HL-60 (cell line): Measurements from ENCODE around the gene BCAR3.

ENCODE experiments used
- DNase-seq, 2 experiments: peaks; one replicate each; pipeline ENCODE4 v3.0.0-alpha.2; 2010 to 2020; ENCODE audit warnings: low read depth in 1 of 2, low spot score in 1 of 2
- H3K27ac ChIP-seq: fragments of 250-450 bp; sonication (Bioruptor Pico); replicated peaks from 2 replicates; pipeline ENCODE4 v1.5.1; 2020; ENCODE audit warnings: mild to moderate bottlenecking, moderate library complexity
- H3K27me3 ChIP-seq: fragments of 250-450 bp; sonication (Bioruptor Pico); 2 replicates; pipeline ENCODE4 v1.5.1; 2021; ENCODE audit warnings: mild to moderate bottlenecking, moderate library complexity; ENCODE audit not compliant: insufficient read depth, poor library complexity, severe bottlenecking
- H3K4me3 ChIP-seq: replicated peaks from 2 replicates; pipeline ENCODE4 v1.5.1; 2011; ENCODE audit warnings: mild to moderate bottlenecking, control low read depth, low read length; ENCODE audit not compliant: insufficient read depth
- CTCF ChIP-seq: IDR thresholded peaks from one replicate; pipeline ENCODE4 v1.5.1; 2011; ENCODE audit warnings: low read length, control low read depth, inconsistent platforms; ENCODE audit not compliant: insufficient read depth
- GABPA ChIP-seq: IDR thresholded peaks from 2 replicates; pipeline ENCODE4 v1.6.1; 2012; ENCODE audit warnings: low read depth
- POLR2AphosphoS5 ChIP-seq: IDR thresholded peaks from 2 replicates; pipeline ENCODE4 v1.6.1; 2012; ENCODE audit warnings: low read depth
- SPI1 ChIP-seq: IDR thresholded peaks from 2 replicates; pipeline ENCODE4 v1.6.1; 2012; ENCODE audit warnings: low read depth, mild to moderate bottlenecking, borderline replicate concordance
- TF ChIP-seq, protein P1 (sequence below): IDR thresholded peaks from 2 replicates; pipeline ENCODE4 v1.6.1; 2012; ENCODE audit warnings: low read depth; ENCODE audit not compliant: insufficient replicate concordance

The BCAR3 gene

DNA sequence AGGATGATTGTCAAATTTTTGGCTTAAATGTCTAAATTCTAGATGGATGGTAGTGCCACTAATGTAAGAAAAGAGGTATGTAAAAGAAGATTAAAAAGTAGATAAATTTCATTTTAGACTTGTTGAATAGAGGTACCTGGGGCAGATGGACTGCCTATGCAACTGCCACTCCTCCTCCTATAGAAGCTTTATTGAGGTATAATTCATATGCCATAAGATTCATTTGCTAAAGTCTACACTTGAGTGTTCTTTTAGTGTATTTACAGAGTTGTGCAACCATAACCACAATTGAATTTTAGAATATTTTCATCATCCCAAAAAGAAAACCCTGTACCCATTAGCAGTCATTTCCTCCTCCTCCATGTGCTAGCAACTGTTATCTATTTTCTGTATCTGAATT, 163.1 kb downstream of the BCAR3 start:
- H3K27me3 ChIP-seq: no peaks in the 10 kb centered on the region
- no peak overlapping the region for H3K27ac ChIP-seq
- TF ChIP-seq POLR2AphosphoS5 (no peak), GABPA (no peak), CTCF (no peak), SPI1 (no peak)
- TF ChIP-seq, protein P1, sequence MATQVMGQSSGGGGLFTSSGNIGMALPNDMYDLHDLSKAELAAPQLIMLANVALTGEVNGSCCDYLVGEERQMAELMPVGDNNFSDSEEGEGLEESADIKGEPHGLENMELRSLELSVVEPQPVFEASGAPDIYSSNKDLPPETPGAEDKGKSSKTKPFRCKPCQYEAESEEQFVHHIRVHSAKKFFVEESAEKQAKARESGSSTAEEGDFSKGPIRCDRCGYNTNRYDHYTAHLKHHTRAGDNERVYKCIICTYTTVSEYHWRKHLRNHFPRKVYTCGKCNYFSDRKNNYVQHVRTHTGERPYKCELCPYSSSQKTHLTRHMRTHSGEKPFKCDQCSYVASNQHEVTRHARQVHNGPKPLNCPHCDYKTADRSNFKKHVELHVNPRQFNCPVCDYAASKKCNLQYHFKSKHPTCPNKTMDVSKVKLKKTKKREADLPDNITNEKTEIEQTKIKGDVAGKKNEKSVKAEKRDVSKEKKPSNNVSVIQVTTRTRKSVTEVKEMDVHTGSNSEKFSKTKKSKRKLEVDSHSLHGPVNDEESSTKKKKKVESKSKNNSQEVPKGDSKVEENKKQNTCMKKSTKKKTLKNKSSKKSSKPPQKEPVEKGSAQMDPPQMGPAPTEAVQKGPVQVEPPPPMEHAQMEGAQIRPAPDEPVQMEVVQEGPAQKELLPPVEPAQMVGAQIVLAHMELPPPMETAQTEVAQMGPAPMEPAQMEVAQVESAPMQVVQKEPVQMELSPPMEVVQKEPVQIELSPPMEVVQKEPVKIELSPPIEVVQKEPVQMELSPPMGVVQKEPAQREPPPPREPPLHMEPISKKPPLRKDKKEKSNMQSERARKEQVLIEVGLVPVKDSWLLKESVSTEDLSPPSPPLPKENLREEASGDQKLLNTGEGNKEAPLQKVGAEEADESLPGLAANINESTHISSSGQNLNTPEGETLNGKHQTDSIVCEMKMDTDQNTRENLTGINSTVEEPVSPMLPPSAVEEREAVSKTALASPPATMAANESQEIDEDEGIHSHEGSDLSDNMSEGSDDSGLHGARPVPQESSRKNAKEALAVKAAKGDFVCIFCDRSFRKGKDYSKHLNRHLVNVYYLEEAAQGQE: no peak
- H3K4me3 ChIP-seq: no peak overlapping the region
- DNase-seq: no peak

GRCh38 chr1:93516164-93516563, 165.5 kb downstream of the BCAR3 start:
- Histone ChIP-seq H3K27ac (no peak overlapping the region), H3K4me3 (no peak overlapping the region), H3K27me3 (no peaks in the 10 kb centered on the region)
- DNase-seq: no peak
- TF ChIP-seq CTCF (no peak), SPI1 (no peak), GABPA (no peak), POLR2AphosphoS5 (no peak)
- TF ChIP-seq, protein P1: no peak
